Parathyroid adenoma (tissue), 2 donors: ENCODE results near the gene BMP10.
A peak's percentile ranks its signal among the peaks of the same experiment; 100 is the strongest.

Experiments used
- H2AFZ ChIP-seq: fragments of 300-600 bp; sonication (generic); one replicate; pipeline ENCODE4 v1.7.0; 2017; ENCODE audit warnings: antibody characterized with exemption, mild to moderate bottlenecking
- H3K27ac ChIP-seq: fragments of 300-600 bp; sonication (generic); one replicate; pipeline ENCODE4 v1.7.0; 2017
- H3K27me3 ChIP-seq: fragments of 300-600 bp; sonication (generic); one replicate; pipeline ENCODE4 v1.7.0; 2017; ENCODE audit warnings: low read length; ENCODE audit not compliant: control insufficient read depth, insufficient read depth
- H3K36me3 ChIP-seq: fragments of 300-600 bp; sonication (generic); one replicate; pipeline ENCODE4 v1.7.0; 2017; ENCODE audit warnings: low read length; ENCODE audit not compliant: control insufficient read depth, insufficient read depth
- H3K4me1 ChIP-seq: fragments of 300-600 bp; sonication (generic); one replicate; pipeline ENCODE4 v1.7.0; 2017; ENCODE audit warnings: control low read depth
- H3K4me2 ChIP-seq: fragments of 300-600 bp; sonication (generic); one replicate; pipeline ENCODE4 v1.7.0; 2017; ENCODE audit warnings: low read length
- H3K4me3 ChIP-seq: fragments of 300-600 bp; sonication (generic); one replicate; pipeline ENCODE4 v1.7.0; 2017; ENCODE audit warnings: low read depth, low read length
- H3K79me2 ChIP-seq: fragments of 300-600 bp; sonication (generic); one replicate; pipeline ENCODE4 v1.7.0; 2017; ENCODE audit warnings: control low read depth
- H3K9ac ChIP-seq: fragments of 300-600 bp; sonication (generic); one replicate; pipeline ENCODE4 v1.7.0; 2017; ENCODE audit warnings: mild to moderate bottlenecking
- H3K9me3 ChIP-seq: fragments of 300-600 bp; sonication (generic); one replicate; pipeline ENCODE4 v1.7.0; 2017; ENCODE audit warnings: low read length; ENCODE audit not compliant: control insufficient read depth
- CTCF ChIP-seq: fragments of 300-600 bp; sonication (generic); IDR thresholded peaks from one replicate; pipeline ENCODE4 v1.7.0; 2017; ENCODE audit warnings: antibody characterized with exemption, mild to moderate bottlenecking
- donor health status: primary hyperparathyroidism.

The BMP10 gene

GRCh38 chr2:68834737-68835376, 36.3 kb downstream of the BMP10 start:
- no peak overlapping the region for H2AFZ ChIP-seq
- no peak overlapping the region for H3K9ac ChIP-seq
- no peak for TF ChIP-seq CTCF
- H3K4me3 ChIP-seq: no peak overlapping the region
- H3K9me3 ChIP-seq: no peaks in the 10 kb centered on the region
- no peak overlapping the region for H3K27ac ChIP-seq
- H3K36me3 ChIP-seq: no peaks in the 10 kb centered on the region
- no peaks in the 10 kb centered on the region for H3K79me2 ChIP-seq
- no peak overlapping the region for H3K4me2 ChIP-seq
- no peaks in the 10 kb centered on the region for H3K4me1 ChIP-seq
- no peaks in the 10 kb centered on the region for H3K27me3 ChIP-seq

- H3K27me3 ChIP-seq: no peaks in the 10 kb centered on the region
- H3K27ac ChIP-seq: no peak overlapping the region
- H3K4me1 ChIP-seq: peaks cover 6% of the 10 kb centered on the region
- no peak overlapping the region for H3K9ac ChIP-seq
- no peaks in the 10 kb centered on the region for H3K79me2 ChIP-seq
- H2AFZ ChIP-seq: no peak overlapping the region
- H3K4me2 ChIP-seq: no peak overlapping the region
- TF ChIP-seq CTCF: no peak
- H3K36me3 ChIP-seq: no peaks in the 10 kb centered on the region
- no peak overlapping the region for H3K4me3 ChIP-seq
- no peaks in the 10 kb centered on the region for H3K9me3 ChIP-seq
Measured at GRCh38 chr2:68833162-68833561, 38.0 kb downstream of the BMP10 start.

- no peak overlapping the region for H3K4me2 ChIP-seq
- no peaks in the 10 kb centered on the region for H3K27me3 ChIP-seq
- H3K27ac ChIP-seq: peak overlapping the region; percentile 65
- H2AFZ ChIP-seq: peak overlapping the region; percentile 10
- H3K4me3 ChIP-seq: no peak overlapping the region
- H3K36me3 ChIP-seq: no peaks in the 10 kb centered on the region
- H3K4me1 ChIP-seq: peaks cover 6% of the 10 kb centered on the region
- TF ChIP-seq CTCF: no peak
- no peaks in the 10 kb centered on the region for H3K79me2 ChIP-seq
- no peak overlapping the region for H3K9ac ChIP-seq
- no peaks in the 10 kb centered on the region for H3K9me3 ChIP-seq
Measured at GRCh38 chr2:68832233-68832869, 38.8 kb downstream of the BMP10 start.

- H3K79me2 ChIP-seq: no peaks in the 10 kb centered on the region
- H3K27me3 ChIP-seq: no peaks in the 10 kb centered on the region
- no peak overlapping the region for H3K4me2 ChIP-seq
- H3K9ac ChIP-seq: no peak overlapping the region
- H3K27ac ChIP-seq: peak overlapping the region; percentile 65
- H3K4me3 ChIP-seq: no peak overlapping the region
- TF ChIP-seq CTCF: no peak
- H3K9me3 ChIP-seq: no peaks in the 10 kb centered on the region
- H3K4me1 ChIP-seq: peaks cover 6% of the 10 kb centered on the region
- H2AFZ ChIP-seq: peak overlapping the region; percentile 8
- H3K36me3 ChIP-seq: no peaks in the 10 kb centered on the region
Measured at GRCh38 chr2:68831686-68832232, 39.4 kb downstream of the BMP10 start.
